ENCODE measurements around the gene PRRX2. TPM values are rescaled to one million over a fixed set of nuclear protein-coding genes. Genes with fewer than 3 reads are reported as not detected.

PRRX2 gene
- total RNA-seq, 1 donor from 2014 or later = not detected

DNA sequence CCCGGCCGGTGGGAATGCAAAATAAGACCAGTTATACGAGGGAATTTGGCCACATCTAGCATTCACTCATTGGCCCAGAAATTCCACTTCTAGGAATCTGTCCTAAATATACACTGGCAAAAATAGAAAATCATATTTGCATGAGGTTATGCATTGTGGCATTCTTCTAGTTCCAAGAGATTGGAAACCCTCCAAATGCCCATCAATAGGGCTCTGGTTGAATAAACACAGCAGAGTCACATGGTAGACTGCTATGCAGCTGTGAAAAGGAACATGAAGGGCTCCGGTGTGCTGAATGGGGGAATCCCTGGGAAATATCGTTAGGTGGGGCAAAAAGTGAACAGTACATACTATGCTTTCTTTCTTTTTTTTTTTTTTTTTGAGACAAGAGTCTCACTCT is 50.6 kb downstream of the PRRX2 start:
- no peak for FAIRE-seq
- no peaks in the 10 kb centered on the region for H3K36me3 ChIP-seq (ENCODE audit: control insufficient read depth, insufficient read depth, low read length)
- no peak overlapping the region for H3K4me3 ChIP-seq (ENCODE audit: low read depth, low read length)
- peaks cover 5% of the 10 kb centered on the region for H3K27me3 ChIP-seq (ENCODE audit: control insufficient read depth, insufficient read depth, low read length)
- DNase-seq (ENCODE audit: low read depth) = no peak
- TF ChIP-seq, protein P1, sequence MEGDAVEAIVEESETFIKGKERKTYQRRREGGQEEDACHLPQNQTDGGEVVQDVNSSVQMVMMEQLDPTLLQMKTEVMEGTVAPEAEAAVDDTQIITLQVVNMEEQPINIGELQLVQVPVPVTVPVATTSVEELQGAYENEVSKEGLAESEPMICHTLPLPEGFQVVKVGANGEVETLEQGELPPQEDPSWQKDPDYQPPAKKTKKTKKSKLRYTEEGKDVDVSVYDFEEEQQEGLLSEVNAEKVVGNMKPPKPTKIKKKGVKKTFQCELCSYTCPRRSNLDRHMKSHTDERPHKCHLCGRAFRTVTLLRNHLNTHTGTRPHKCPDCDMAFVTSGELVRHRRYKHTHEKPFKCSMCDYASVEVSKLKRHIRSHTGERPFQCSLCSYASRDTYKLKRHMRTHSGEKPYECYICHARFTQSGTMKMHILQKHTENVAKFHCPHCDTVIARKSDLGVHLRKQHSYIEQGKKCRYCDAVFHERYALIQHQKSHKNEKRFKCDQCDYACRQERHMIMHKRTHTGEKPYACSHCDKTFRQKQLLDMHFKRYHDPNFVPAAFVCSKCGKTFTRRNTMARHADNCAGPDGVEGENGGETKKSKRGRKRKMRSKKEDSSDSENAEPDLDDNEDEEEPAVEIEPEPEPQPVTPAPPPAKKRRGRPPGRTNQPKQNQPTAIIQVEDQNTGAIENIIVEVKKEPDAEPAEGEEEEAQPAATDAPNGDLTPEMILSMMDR (IDR thresholded peaks at IDR 0.05; ENCODE audit: insufficient read depth, low read length, severe bottlenecking) = no peak

DNA sequence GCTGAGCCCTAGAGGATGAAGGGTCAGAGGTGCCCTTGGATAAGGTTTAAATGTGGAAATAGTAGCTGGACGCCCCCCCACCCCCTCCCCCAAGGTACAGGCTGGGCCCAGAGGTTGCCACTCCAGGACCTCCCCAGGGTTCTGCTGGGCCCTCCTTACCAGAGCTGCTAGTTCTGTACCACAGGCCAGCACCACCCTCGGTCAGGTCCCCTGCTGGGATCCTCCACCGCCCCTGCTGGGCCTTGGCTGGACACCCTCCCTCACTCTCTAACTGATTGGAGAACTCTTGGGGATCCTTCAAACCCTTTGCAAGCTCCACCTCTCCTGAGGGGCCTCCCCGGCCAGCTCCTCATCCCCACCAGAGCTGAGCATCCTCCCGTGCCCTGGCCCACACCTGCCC is 52.5 kb downstream of the PRRX2 start:
- no peaks in the 10 kb centered on the region for H3K36me3 ChIP-seq (ENCODE audit: control insufficient read depth, insufficient read depth, low read length)
- DNase-seq (ENCODE audit: low read depth) = no peak
- H3K27me3 ChIP-seq (ENCODE audit: control insufficient read depth, insufficient read depth, low read length) = peaks cover 5% of the 10 kb centered on the region
- TF ChIP-seq, protein P1 (IDR thresholded peaks at IDR 0.05; ENCODE audit: insufficient read depth, low read length, severe bottlenecking) = no peak
- FAIRE-seq = no peak
- H3K4me3 ChIP-seq (ENCODE audit: low read depth, low read length) = no peak overlapping the region

DNA sequence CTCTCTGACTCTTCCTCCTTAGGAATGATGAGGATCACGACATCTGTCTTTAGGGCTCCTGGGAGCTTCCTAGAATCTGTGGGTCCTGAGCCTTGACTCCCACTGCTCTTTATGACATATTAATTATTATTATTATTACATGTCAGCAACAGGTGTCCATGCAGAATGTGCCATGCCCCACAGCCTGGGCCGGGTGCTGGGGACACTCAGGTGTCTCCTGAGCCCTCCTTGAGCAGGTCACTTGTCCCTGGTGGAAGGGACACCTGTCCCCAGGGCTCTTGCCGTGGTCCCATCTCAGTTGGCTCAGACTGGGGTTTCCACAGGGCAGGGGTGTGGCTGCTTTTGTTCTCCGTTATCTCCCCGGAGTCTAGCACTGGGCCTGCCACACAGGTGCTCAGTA is 53.2 kb downstream of the PRRX2 start:
- DNase-seq (ENCODE audit: low read depth) = no peak
- Histone ChIP-seq H3K27me3 (ENCODE audit: control insufficient read depth, insufficient read depth, low read length) (peaks cover 9% of the 10 kb centered on the region), H3K4me3 (ENCODE audit: low read depth, low read length) (no peak overlapping the region), H3K36me3 (ENCODE audit: control insufficient read depth, insufficient read depth, low read length) (no peaks in the 10 kb centered on the region)
- TF ChIP-seq, protein P1 (IDR thresholded peaks at IDR 0.05; ENCODE audit: insufficient read depth, low read length, severe bottlenecking) = no peak
- FAIRE-seq = no peak

DNA sequence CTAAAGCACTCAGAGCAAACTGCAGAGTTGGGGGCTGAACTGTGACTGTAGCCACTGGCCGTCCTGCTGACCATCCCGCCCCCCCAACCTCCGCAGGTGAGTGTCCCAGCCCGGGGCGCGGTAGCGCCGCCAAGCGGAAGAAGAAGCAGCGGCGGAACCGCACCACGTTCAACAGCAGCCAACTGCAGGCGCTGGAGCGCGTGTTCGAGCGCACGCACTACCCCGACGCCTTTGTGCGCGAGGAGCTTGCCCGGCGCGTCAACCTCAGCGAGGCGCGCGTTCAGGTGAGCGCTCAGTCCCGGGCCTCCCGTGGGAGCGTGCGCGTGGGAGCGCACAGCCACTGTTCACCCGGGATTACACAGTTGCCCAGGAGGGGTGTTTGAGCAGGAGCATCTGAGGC is 53.7 kb downstream of the PRRX2 start:
- TF ChIP-seq, protein P1 (IDR thresholded peaks at IDR 0.05; ENCODE audit: insufficient read depth, low read length, severe bottlenecking) = peak; percentile 10
- no peaks in the 10 kb centered on the region for H3K36me3 ChIP-seq (ENCODE audit: control insufficient read depth, insufficient read depth, low read length)
- FAIRE-seq = no peak
- peaks cover 9% of the 10 kb centered on the region for H3K27me3 ChIP-seq (ENCODE audit: control insufficient read depth, insufficient read depth, low read length)
- no peak overlapping the region for H3K4me3 ChIP-seq (ENCODE audit: low read depth, low read length)
- no peak for DNase-seq (ENCODE audit: low read depth)

DNA sequence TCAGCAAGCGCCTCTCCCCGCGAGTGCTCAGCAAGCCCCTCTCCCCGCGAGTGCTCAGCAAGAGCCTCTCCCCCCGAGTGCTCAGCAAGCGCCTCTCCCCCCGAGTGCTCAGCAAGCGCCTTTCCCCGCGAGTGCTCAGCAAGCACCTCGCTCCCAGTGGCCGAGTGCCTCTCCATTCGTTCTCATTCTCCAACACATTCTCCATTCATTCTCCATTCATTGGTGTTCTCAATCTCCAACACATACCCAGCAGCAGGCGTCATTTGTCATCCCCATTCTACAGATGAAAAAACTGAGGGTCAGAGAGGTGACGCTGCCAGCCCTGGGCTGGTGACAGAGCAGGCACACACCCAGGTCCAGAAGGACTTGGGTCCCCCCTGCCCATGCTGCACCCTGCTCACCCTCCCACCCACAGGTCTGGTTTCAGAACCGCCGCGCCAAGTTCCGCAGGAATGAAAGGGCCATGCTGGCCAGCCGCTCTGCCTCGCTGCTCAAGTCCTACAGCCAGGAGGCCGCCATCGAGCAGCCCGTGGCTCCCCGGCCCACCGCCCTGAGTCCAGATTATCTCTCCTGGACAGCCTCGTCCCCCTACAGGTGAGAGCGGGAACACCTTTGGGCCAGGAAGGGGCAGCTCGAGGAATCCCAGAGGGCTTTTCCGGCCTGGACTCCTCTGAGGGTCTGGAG is 54.9 kb downstream of the PRRX2 start:
- peaks cover 8% of the 10 kb centered on the region for H3K27me3 ChIP-seq (ENCODE audit: control insufficient read depth, insufficient read depth, low read length)
- DNase-seq (ENCODE audit: low read depth) = no peak
- FAIRE-seq = no peak

More for the DNA sequence above, 54.9 kb downstream of the PRRX2 start:
- no peak overlapping the region for H3K4me3 ChIP-seq (ENCODE audit: low read depth, low read length)
- no peaks in the 10 kb centered on the region for H3K36me3 ChIP-seq (ENCODE audit: control insufficient read depth, insufficient read depth, low read length)
- TF ChIP-seq, protein P1 (IDR thresholded peaks at IDR 0.05; ENCODE audit: insufficient read depth, low read length, severe bottlenecking) = peak; percentile 34
